ENCODE data around the gene DTL. TPM values are rescaled to one million over a fixed set of nuclear protein-coding genes. Genes with fewer than 3 reads are reported as not detected.

The DTL gene
- total RNA-seq, 1 donor from 2014 or later, result 1.3 TPM

- intact Hi-C loops (cut with DNase I), result no loop called here
- DNase-seq (ENCODE audit: missing footprints), result no peak
- ATAC-seq, result no peak
Observed at GRCh38 chr1:212149566-212149965, 114.0 kb downstream of the DTL start.

- intact Hi-C loops (cut with DNase I), result no loop called here
- ATAC-seq (no peak), DNase-seq (ENCODE audit: missing footprints) (no peak)
Observed at GRCh38 chr1:212152308-212152693, 116.8 kb downstream of the DTL start.

GRCh38 chr1:212152869-212153268, 117.3 kb downstream of the DTL start:
- DNase-seq (ENCODE audit: missing footprints) (no peak), ATAC-seq (no peak)
- intact Hi-C loops (cut with DNase I), result no loop called here

GRCh38 chr1:212153635-212154034, 118.1 kb downstream of the DTL start:
- ATAC-seq (no peak), DNase-seq (ENCODE audit: missing footprints) (no peak)
- intact Hi-C loops (cut with DNase I), result no loop called here

Small RNA genes within 50 kb of the gene (microRNA-seq; reads per million reads assigned to microRNA genes)
- not detected for gene MIR3122

Other genes starting within 250 kb of the DTL start
- gene LPGAT1, start 205.0 kb upstream of the DTL start, total RNA-seq, result 22.2 TPM
- 9.6 TPM for gene INTS7, start 191 bp upstream of the DTL start, total RNA-seq
- gene PPP2R5A, start 249.7 kb downstream of the DTL start, total RNA-seq, result 80.8 TPM

All from Right ventricle myocardium inferior (tissue), 1 donor.